IMR-90 (cell line): ENCODE data around the gene PLA2G4A. TPM values are rescaled to one million over a fixed set of nuclear protein-coding genes. Genes with fewer than 3 reads are reported as not detected.

Experiments
- ATAC-seq: fragments of 200-7000 bp; cut with Tn5 transposase; 2 replicates; pipeline ENCODE4 v1.9.1; 2020; ENCODE audit warnings: low read depth, mild to moderate bottlenecking, moderate library complexity
- BruUV-seq: library from RNA; stranded (reverse); fragments of 400-500 nt; replicated peaks from 2 replicates; lab custom pipeline; 2021; lab: Mats Ljungman, UMichigan
- CTCF ChIA-PET: fragments of 300-600 bp; formaldehyde crosslinking; extraction: SDS; loops from one replicate; lab custom pipeline; 2021; ENCODE audit warnings: antibody characterized with exemption; lab: Yijun Ruan, JAX
- POLR2A ChIA-PET: fragments of 300-600 bp; sonication (Branson Sonifier 250); formaldehyde crosslinking; loops from one replicate; lab custom pipeline; 2022; ENCODE audit warnings: antibody characterized with exemption; ENCODE audit not compliant: unreplicated experiment; lab: Charles Lee
- DNase-seq: peaks from one replicate; pipeline ENCODE4 v3.0.0; 2013
- H2AFZ ChIP-seq: replicated peaks from 2 replicates; pipeline ENCODE3; 2013; ENCODE audit warnings: low read length, mild to moderate bottlenecking; ENCODE audit not compliant: poor library complexity
- H2AK5ac ChIP-seq: 2 replicates; pipeline ENCODE4 v1.6.1; 2013; ENCODE audit warnings: low read depth, low read length, inconsistent platforms
- H2AK9ac ChIP-seq: replicated peaks from 2 replicates; pipeline ENCODE3; 2013; ENCODE audit warnings: mild to moderate bottlenecking, low read depth, low read length, moderate library complexity; ENCODE audit not compliant: poor library complexity
- H2BK120ac ChIP-seq: 2 replicates; pipeline ENCODE4 v1.6.1; 2013; ENCODE audit warnings: low read depth, low read length, inconsistent platforms
- H2BK15ac ChIP-seq: 3 replicates; pipeline ENCODE4 v1.6.1; 2013; ENCODE audit warnings: low read depth, low read length, inconsistent platforms
- H2BK20ac ChIP-seq: 2 replicates; pipeline ENCODE4 v1.6.1; 2013; ENCODE audit warnings: low read depth, mild to moderate bottlenecking, inconsistent platforms, low read length, moderate library complexity
- H2BK5ac ChIP-seq: 2 replicates; pipeline ENCODE4 v1.6.1; 2013; ENCODE audit warnings: mild to moderate bottlenecking, low read depth, low read length, inconsistent platforms; ENCODE audit not compliant: poor library complexity, severe bottlenecking
- H3K14ac ChIP-seq: replicated peaks from 2 replicates; pipeline ENCODE4 v1.6.1; 2013; ENCODE audit warnings: low read depth, low read length, inconsistent platforms
- H3K18ac ChIP-seq: 2 replicates; pipeline ENCODE4 v1.6.1; 2013; ENCODE audit warnings: low read depth, low read length, control low read depth
- H3K23ac ChIP-seq: 2 replicates; pipeline ENCODE4 v1.6.1; 2013; ENCODE audit warnings: low read depth, low read length, inconsistent platforms
- H3K27ac ChIP-seq: 2 replicates; pipeline ENCODE4 v1.5.1; 2013; ENCODE audit warnings: mild to moderate bottlenecking, control low read depth, low read length; ENCODE audit not compliant: insufficient read depth
- H3K27me3 ChIP-seq: 2 replicates; pipeline ENCODE4 v1.6.1; 2013; ENCODE audit warnings: low read length; ENCODE audit not compliant: control insufficient read depth, insufficient read depth
- H3K36me3 ChIP-seq: 2 replicates; pipeline ENCODE4 v1.6.1; 2013; ENCODE audit warnings: low read length, mixed read lengths; ENCODE audit not compliant: control insufficient read depth, insufficient read depth
- H3K4ac ChIP-seq: 2 replicates; pipeline ENCODE4 v1.6.1; 2013; ENCODE audit warnings: low read depth, low read length, inconsistent platforms
- H3K4me1 ChIP-seq: 2 replicates; pipeline ENCODE4 v1.6.1; 2013; ENCODE audit warnings: low read length, mixed read lengths; ENCODE audit not compliant: control insufficient read depth, insufficient read depth
- H3K4me2 ChIP-seq: 2 replicates; pipeline ENCODE4 v1.6.1; 2013; ENCODE audit warnings: low read depth, mild to moderate bottlenecking, control low read depth, low read length, moderate library complexity
- H3K4me3 ChIP-seq: 2 replicates; pipeline ENCODE4 v1.5.1; 2013; ENCODE audit warnings: low read depth, mild to moderate bottlenecking, control low read depth, low read length, moderate library complexity; ENCODE audit not compliant: insufficient read depth
- H3K56ac ChIP-seq: 2 replicates; pipeline ENCODE4 v1.6.1; 2013; ENCODE audit warnings: low read length, inconsistent platforms; ENCODE audit not compliant: insufficient read depth; ENCODE audit errors: extremely low read depth
- H3K79me1 ChIP-seq, 2 experiments: 2 replicates each; pipeline ENCODE4 v1.6.1; 2013; ENCODE audit warnings: low read length in 2 of 2, inconsistent platforms in 1 of 2, low read depth in 1 of 2
- H3K9ac ChIP-seq: 2 replicates; pipeline ENCODE4 v1.6.1; 2013; ENCODE audit warnings: low read depth, low read length, control low read depth
- H3K9me1 ChIP-seq: 2 replicates; pipeline ENCODE4 v1.6.1; 2013; ENCODE audit warnings: low read length, inconsistent platforms; ENCODE audit not compliant: insufficient read depth
- H3K9me3 ChIP-seq: 2 replicates; pipeline ENCODE4 v1.6.1; 2013; ENCODE audit warnings: low read length; ENCODE audit not compliant: control insufficient read depth, insufficient read depth
- H4K20me1 ChIP-seq: 2 replicates; pipeline ENCODE4 v1.6.1; 2013; ENCODE audit warnings: low read length, inconsistent platforms; ENCODE audit not compliant: insufficient read depth
- H4K5ac ChIP-seq: 2 replicates; pipeline ENCODE4 v1.6.1; 2013; ENCODE audit warnings: mild to moderate bottlenecking, low read depth, low read length, control low read depth
- H4K8ac ChIP-seq, 2 experiments: 2 replicates each; pipeline ENCODE4 v1.6.1; 2013; ENCODE audit warnings: low read depth in 2 of 2, low read length in 2 of 2, control low read depth in 1 of 2, inconsistent platforms in 1 of 2
- H4K91ac ChIP-seq: 2 replicates; pipeline ENCODE4 v1.6.1; 2013; ENCODE audit warnings: low read depth, low read length, inconsistent platforms; ENCODE audit not compliant: insufficient read depth
- BHLHE40 ChIP-seq: fragments of 150-350 bp; IDR thresholded peaks from 2 replicates; pipeline ENCODE4 v1.6.1; 2016; ENCODE audit warnings: mild to moderate bottlenecking, low read depth, low read length
- CEBPB ChIP-seq: IDR thresholded peaks from 2 replicates; pipeline ENCODE4 v1.6.1; 2012; ENCODE audit warnings: low read depth, low read length, improper control_type of control experiment
- CHD1 ChIP-seq: IDR thresholded peaks from 2 replicates; pipeline ENCODE4 v1.6.1; 2012; ENCODE audit warnings: low read depth, low read length, improper control_type of control experiment
- FOS ChIP-seq: fragments of 150-350 bp; IDR thresholded peaks from 2 replicates; pipeline ENCODE4 v1.6.1; 2016; ENCODE audit warnings: low read depth, low read length
- MAFK ChIP-seq: IDR thresholded peaks from 2 replicates; pipeline ENCODE4 v1.6.1; 2012; ENCODE audit warnings: low read depth, low read length, improper control_type of control experiment
- MAZ ChIP-seq: IDR thresholded peaks from 2 replicates; pipeline ENCODE4 v1.6.1; 2012; ENCODE audit warnings: low read depth, mild to moderate bottlenecking, low read length, improper control_type of control experiment, moderate library complexity, borderline replicate concordance
- MXI1 ChIP-seq: IDR thresholded peaks from 2 replicates; pipeline ENCODE4 v1.6.1; 2012; ENCODE audit warnings: low read depth, mild to moderate bottlenecking, low read length, moderate library complexity, borderline replicate concordance
- NFE2L2 ChIP-seq: fragments of 150-350 bp; IDR thresholded peaks from 2 replicates; pipeline ENCODE4 v1.6.1; 2016; ENCODE audit warnings: low read depth, mild to moderate bottlenecking, low read length
- POLR2A ChIP-seq: IDR thresholded peaks from 2 replicates; pipeline ENCODE4 v1.6.1; 2012; ENCODE audit warnings: mild to moderate bottlenecking, low read depth, low read length
- RAD21 ChIP-seq: IDR thresholded peaks from 2 replicates; pipeline ENCODE4 v1.6.1; 2012; ENCODE audit warnings: low read length, improper control_type of control experiment
- RCOR1 ChIP-seq: IDR thresholded peaks from 2 replicates; pipeline ENCODE4 v1.6.1; 2012; ENCODE audit warnings: mild to moderate bottlenecking, low read length, improper control_type of control experiment; ENCODE audit not compliant: insufficient replicate concordance
- RFX5 ChIP-seq: IDR thresholded peaks from 2 replicates; pipeline ENCODE4 v1.8.0; 2012; ENCODE audit warnings: low read depth, mild to moderate bottlenecking, low read length, moderate library complexity
- SMC3 ChIP-seq: fragments of 150-350 bp; IDR thresholded peaks from 2 replicates; pipeline ENCODE4 v1.6.1; 2016; ENCODE audit warnings: low read depth, mild to moderate bottlenecking, antibody characterized with exemption, low read length, moderate library complexity
- WGBS, 2 experiments: methylation state at CpG; one replicate each; pipeline versions ENCODE4 v1.1.5 to v1.1.7; 2013; ENCODE audit warnings: missing lambda C conversion rate in 2 of 2; ENCODE audit not compliant: insufficient read length in 1 of 2; ENCODE audit errors: extremely low coverage in 2 of 2; 5-methylcytosine and 5-hydroxymethylcytosine counted together
- dilution Hi-C: fragments of 300-500 bp; cut with HindIII; formaldehyde crosslinking; loops from one replicate; pipeline ENCODE4 v1.14.3; 2018; ENCODE audit warnings: low sequenced_read_pairs; ENCODE audit not compliant: unreplicated experiment
- in situ Hi-C: fragments of 300-500 bp; cut with MboI; formaldehyde crosslinking; loops from 3 replicates; pipeline ENCODE4 v1.14.3; 2019; ENCODE audit warnings: low sequenced_read_pairs, inconsistent platforms, mixed read lengths
- intact Hi-C: fragments of 100-400 bp; cut with micrococcal nuclease; formaldehyde crosslinking; loops from 2 replicates; pipeline ENCODE4 v1.10.0; 2022
- polyA plus RNA-seq, 3 experiments: library from polyadenylated mRNA; depleted of rRNA; stranded (reverse); fragments of >200 nt; gene quantifications; 2 replicates each; pipeline ENCODE4 v1.2.3, GENCODE V29; 2012; ENCODE audit warnings: low replicate concordance in 1 of 3
- total RNA-seq: library from RNA; depleted of rRNA; stranded (reverse); fragments of >200 nt; gene quantifications from 2 replicates; pipeline ENCODE4 v1.2.3, GENCODE V29; 2012
- TF ChIP-seq, protein P1 (sequence below): fragments of 150-350 bp; IDR thresholded peaks from 2 replicates; pipeline ENCODE4 v1.6.1; 2017; ENCODE audit warnings: mild to moderate bottlenecking, antibody characterized with exemption, low read length, low read depth
- TF ChIP-seq, protein P2 (sequence below): conservative IDR thresholded peaks from 2 replicates; pipeline ENCODE4 v1.5.1; 2012; ENCODE audit warnings: mild to moderate bottlenecking, low read depth, low read length, improper control_type of control experiment
- TF ChIP-seq, protein P3 (sequence below): fragments of 150-350 bp; IDR thresholded peaks from 2 replicates; pipeline ENCODE4 v1.6.1; 2016; ENCODE audit warnings: low read depth, mild to moderate bottlenecking, low read length, moderate library complexity, borderline replicate concordance

PLA2G4A gene
- total and polyA plus RNA-seq, 2 of the 4 experiments (the other 2 are of a cell fraction) = 1.6 to 3.8 TPM

DNA sequence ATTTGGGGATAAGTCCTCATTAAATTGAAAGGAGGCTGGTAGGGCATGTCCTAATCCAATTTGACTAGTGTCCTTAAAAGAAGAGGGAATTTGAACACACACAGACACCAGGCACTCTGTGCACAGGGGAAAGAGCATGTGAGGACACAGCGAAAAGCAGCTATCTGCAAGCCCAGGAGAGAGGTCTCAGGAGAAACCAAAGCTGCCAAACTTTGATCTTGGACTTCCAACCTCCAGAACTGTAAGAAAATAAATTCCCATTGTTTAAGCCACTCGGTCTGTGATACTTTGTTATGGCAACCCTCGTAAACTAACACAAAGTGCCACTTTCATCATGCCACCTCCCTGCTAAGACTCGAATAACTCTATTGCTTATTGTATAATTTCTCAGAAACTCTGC is 13.8 kb downstream of the PLA2G4A start:
- DNase-seq = no peak
- Histone ChIP-seq H3K4me3 (no peak overlapping the region), H2AK5ac (no peak overlapping the region), H2AK9ac (no peak overlapping the region), H2AFZ (no peak overlapping the region), H3K36me3 (no peaks in the 10 kb centered on the region), H4K91ac (no peak overlapping the region), H3K4me1 (no peaks in the 10 kb centered on the region), H3K27ac (no peak overlapping the region), H3K9me3 (no peaks in the 10 kb centered on the region), H3K27me3 (no peaks in the 10 kb centered on the region), H2BK15ac (no peak overlapping the region), H3K79me1 (no peaks in the 10 kb centered on the region), H4K8ac (no peak overlapping the region), H3K23ac (no peak overlapping the region), H3K56ac (no peak overlapping the region), H3K9ac (no peak overlapping the region), H3K18ac (no peak overlapping the region), H2BK5ac (no peak overlapping the region), H2BK120ac (no peak overlapping the region), H3K4me2 (no peak overlapping the region), H4K20me1 (no peaks in the 10 kb centered on the region), H3K9me1 (no peaks in the 10 kb centered on the region), H3K14ac (no peak overlapping the region), H2BK20ac (no peak overlapping the region), H4K5ac (no peak overlapping the region), H3K4ac (no peak overlapping the region)
- CTCF ChIA-PET = no interaction called here
- POLR2A ChIA-PET = no interaction called here
- WGBS, 2 experiments = 80% methylated on average over 1 of the region's 4 CpGs; no CpG with 5 or more reads in 1 of the 2 experiments
- no peak for TF ChIP-seq MAZ
- no peak for TF ChIP-seq POLR2A
- TF ChIP-seq, protein P1, sequence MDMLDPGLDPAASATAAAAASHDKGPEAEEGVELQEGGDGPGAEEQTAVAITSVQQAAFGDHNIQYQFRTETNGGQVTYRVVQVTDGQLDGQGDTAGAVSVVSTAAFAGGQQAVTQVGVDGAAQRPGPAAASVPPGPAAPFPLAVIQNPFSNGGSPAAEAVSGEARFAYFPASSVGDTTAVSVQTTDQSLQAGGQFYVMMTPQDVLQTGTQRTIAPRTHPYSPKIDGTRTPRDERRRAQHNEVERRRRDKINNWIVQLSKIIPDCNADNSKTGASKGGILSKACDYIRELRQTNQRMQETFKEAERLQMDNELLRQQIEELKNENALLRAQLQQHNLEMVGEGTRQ = no peak
- TF ChIP-seq CHD1 = no peak
- TF ChIP-seq NFE2L2 = no peak
- no peak for TF ChIP-seq SMC3
- no peak for TF ChIP-seq CEBPB
- no peak for TF ChIP-seq RAD21
- TF ChIP-seq, protein P2, sequence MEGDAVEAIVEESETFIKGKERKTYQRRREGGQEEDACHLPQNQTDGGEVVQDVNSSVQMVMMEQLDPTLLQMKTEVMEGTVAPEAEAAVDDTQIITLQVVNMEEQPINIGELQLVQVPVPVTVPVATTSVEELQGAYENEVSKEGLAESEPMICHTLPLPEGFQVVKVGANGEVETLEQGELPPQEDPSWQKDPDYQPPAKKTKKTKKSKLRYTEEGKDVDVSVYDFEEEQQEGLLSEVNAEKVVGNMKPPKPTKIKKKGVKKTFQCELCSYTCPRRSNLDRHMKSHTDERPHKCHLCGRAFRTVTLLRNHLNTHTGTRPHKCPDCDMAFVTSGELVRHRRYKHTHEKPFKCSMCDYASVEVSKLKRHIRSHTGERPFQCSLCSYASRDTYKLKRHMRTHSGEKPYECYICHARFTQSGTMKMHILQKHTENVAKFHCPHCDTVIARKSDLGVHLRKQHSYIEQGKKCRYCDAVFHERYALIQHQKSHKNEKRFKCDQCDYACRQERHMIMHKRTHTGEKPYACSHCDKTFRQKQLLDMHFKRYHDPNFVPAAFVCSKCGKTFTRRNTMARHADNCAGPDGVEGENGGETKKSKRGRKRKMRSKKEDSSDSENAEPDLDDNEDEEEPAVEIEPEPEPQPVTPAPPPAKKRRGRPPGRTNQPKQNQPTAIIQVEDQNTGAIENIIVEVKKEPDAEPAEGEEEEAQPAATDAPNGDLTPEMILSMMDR = no peak
- TF ChIP-seq RCOR1 = no peak
- TF ChIP-seq MXI1 = no peak
- no peak for TF ChIP-seq BHLHE40
- TF ChIP-seq MAFK = no peak
- TF ChIP-seq, protein P3, sequence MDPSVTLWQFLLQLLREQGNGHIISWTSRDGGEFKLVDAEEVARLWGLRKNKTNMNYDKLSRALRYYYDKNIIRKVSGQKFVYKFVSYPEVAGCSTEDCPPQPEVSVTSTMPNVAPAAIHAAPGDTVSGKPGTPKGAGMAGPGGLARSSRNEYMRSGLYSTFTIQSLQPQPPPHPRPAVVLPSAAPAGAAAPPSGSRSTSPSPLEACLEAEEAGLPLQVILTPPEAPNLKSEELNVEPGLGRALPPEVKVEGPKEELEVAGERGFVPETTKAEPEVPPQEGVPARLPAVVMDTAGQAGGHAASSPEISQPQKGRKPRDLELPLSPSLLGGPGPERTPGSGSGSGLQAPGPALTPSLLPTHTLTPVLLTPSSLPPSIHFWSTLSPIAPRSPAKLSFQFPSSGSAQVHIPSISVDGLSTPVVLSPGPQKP = no peak
- TF ChIP-seq FOS = no peak
- no peak for TF ChIP-seq RFX5
- intact Hi-C loops (no loop called here), dilution Hi-C loops (no loop called here), in situ Hi-C loops (no loop called here)
- BruUV-seq = no TSS peak
- no peak for ATAC-seq
